ENCODE data around the gene KRTAP12-3. TPM values are rescaled to one million over a fixed set of nuclear protein-coding genes. Genes with fewer than 3 reads are reported as not detected.
A peak's percentile ranks its signal among the peaks of the same experiment; 100 is the strongest.

Gene KRTAP12-3
- total and polyA plus RNA-seq, 10 donors: not detected

DNA sequence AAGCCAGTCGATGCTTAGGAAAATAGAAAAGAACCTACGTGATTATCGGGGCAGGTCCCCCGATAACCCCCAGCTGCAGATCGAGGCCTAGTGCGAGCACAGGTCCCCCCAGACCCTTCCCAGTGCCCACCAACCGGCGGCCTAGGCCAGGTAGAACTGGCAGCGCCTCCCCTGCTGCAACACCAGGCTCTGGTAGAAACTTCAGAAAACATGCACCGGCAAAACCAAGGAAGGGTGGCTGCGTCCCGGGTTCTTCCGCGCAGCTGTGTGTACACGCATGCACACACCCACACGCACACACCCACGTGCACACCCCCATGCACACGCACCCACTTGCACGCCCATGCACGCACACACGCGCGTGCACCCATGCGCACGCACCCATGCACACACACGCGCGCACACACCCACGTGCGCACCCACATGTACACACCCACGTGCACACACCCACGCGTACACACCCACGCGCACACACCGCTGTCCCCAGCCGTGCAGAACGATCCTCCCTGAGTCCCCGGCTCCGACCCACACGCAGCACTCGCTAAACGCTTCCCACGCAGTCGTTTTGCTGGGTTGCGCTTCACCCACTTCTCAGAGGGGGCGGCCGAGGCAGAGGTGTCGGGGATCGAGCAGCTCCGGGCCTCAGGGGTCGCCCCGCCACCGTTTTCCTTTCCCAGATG, 48.4 kb downstream of the KRTAP12-3 start:
- peaks cover 0 to 17% (median 0%) of the 10 kb centered on the region in 8 donors for H3K9me3 ChIP-seq
- H3K27me3 ChIP-seq (replicated peaks in 1 of 7): peaks cover 8 to 100% (median 93%) of the 10 kb centered on the region in 7 donors
- intact Hi-C loops (cut with DNase I; ENCODE audit: low total_unique reads): no loop called here
- H3K4me3 ChIP-seq: peak overlapping the region in 1 of 8 donors; percentile 5
- H3K36me3 ChIP-seq: no peaks in the 10 kb centered on the region
- peak; percentile 55 for DNase-seq
- peaks cover 0 to 41% (median 18%) of the 10 kb centered on the region in 6 donors for H3K4me1 ChIP-seq
- TF ChIP-seq, protein P1, sequence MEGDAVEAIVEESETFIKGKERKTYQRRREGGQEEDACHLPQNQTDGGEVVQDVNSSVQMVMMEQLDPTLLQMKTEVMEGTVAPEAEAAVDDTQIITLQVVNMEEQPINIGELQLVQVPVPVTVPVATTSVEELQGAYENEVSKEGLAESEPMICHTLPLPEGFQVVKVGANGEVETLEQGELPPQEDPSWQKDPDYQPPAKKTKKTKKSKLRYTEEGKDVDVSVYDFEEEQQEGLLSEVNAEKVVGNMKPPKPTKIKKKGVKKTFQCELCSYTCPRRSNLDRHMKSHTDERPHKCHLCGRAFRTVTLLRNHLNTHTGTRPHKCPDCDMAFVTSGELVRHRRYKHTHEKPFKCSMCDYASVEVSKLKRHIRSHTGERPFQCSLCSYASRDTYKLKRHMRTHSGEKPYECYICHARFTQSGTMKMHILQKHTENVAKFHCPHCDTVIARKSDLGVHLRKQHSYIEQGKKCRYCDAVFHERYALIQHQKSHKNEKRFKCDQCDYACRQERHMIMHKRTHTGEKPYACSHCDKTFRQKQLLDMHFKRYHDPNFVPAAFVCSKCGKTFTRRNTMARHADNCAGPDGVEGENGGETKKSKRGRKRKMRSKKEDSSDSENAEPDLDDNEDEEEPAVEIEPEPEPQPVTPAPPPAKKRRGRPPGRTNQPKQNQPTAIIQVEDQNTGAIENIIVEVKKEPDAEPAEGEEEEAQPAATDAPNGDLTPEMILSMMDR (IDR thresholded peaks at IDR 0.05 in 8 of 11, conservative IDR thresholded peaks at IDR 0.05 in 3 of 11): no peak
- TF ChIP-seq POLR2AphosphoS5 (IDR thresholded peaks at IDR 0.05): no peak
- TF ChIP-seq POLR2A (IDR thresholded peaks at IDR 0.05): no peak
- no peak overlapping the region for H3K27ac ChIP-seq
- 10 to 25% (median 12%) methylated on average over 40 to 54 of the region's 54 CpGs for WGBS, 5 donors

DNA sequence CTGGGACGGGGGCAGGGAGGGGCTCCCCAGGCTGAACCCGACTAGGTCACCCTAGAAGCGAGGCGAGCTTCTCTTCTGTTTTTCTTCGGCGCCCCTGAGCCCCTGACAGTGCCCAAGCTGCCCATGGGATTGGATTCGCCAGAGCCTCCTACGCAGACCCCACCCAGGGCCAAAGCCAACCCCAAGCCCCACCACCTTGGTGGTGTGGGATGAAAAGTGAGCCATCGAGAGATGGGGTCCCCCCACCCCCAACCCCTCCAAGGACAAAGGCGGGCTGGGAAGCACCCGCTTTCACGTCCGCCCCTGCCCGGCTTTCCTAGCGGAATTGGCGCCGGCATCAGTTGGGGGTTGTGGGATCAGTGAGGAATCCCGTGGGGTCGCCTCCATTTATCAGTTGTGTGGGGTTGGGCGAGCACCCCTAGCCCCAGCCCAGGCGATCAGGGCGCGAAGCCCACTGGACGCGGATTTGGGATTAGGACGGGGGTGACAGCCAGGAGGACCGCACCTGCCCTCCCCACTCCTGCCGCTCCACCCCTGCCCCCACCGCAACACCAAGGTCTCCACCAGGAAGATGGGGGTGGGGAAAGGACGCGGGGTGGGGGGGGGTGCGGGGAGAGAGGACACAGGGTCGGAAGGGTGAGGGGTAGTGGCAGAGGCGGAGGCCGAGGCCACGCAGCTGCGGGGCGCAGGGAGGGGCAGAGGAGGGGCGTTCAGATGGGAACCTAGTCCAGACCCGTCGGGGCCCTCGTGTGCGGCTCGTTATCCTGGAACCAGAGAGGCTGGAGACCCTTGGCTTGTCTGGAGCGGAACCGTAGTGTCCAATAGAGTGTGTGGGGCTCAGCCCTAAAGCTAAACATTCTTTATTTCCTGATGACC, 49.2 kb downstream of the KRTAP12-3 start:
- H3K9me3 ChIP-seq: peaks cover 0 to 17% (median 0%) of the 10 kb centered on the region in 8 donors
- peaks cover 0 to 49% (median 24%) of the 10 kb centered on the region in 6 donors for H3K4me1 ChIP-seq
- no peaks in the 10 kb centered on the region for H3K36me3 ChIP-seq
- 9 to 12% (median 10%) methylated on average over 32 to 46 of the region's 46 CpGs for WGBS, 5 donors
- no peak for TF ChIP-seq POLR2A (IDR thresholded peaks at IDR 0.05)
- no peak for TF ChIP-seq POLR2AphosphoS5 (IDR thresholded peaks at IDR 0.05)
- TF ChIP-seq, protein P1 (IDR thresholded peaks at IDR 0.05 in 8 of 11, conservative IDR thresholded peaks at IDR 0.05 in 3 of 11): no peak
- intact Hi-C loops (cut with DNase I; ENCODE audit: low total_unique reads): no loop called here
- no peak overlapping the region for H3K27ac ChIP-seq
- no peak overlapping the region for H3K4me3 ChIP-seq
- peaks cover 12 to 100% (median 93%) of the 10 kb centered on the region in 7 donors for H3K27me3 ChIP-seq (replicated peaks in 1 of 7)
- no peak for DNase-seq

Small RNA genes lying within 50 kb of the gene (small RNA-seq; reads per million reads assigned to genes)
- gene KRTAP12-6P: 0 reads per million in 4 donors

Other genes starting within 250 kb of the KRTAP12-3 start
- 1 to 10 TPM; 1.3 to 4.9 (median 3.4) TPM for gene LRRC3, start 202.4 kb upstream of the KRTAP12-3 start, total RNA-seq
- gene LRRC3, start 202.4 kb upstream of the KRTAP12-3 start, polyA plus RNA-seq: under 1 TPM; 0.24 to 0.86 (median 0.26) TPM
- not detected for gene KRTAP10-1, start 117.7 kb upstream of the KRTAP12-3 start, total RNA-seq
- gene KRTAP10-1, start 117.7 kb upstream of the KRTAP12-3 start, polyA plus RNA-seq: not detected
- gene KRTAP10-2, start 106.4 kb upstream of the KRTAP12-3 start, total RNA-seq: not detected
- not detected for gene KRTAP10-2, start 106.4 kb upstream of the KRTAP12-3 start, polyA plus RNA-seq
- not detected for gene KRTAP10-3, start 99.1 kb upstream of the KRTAP12-3 start, total RNA-seq
- not detected for gene KRTAP10-3, start 99.1 kb upstream of the KRTAP12-3 start, polyA plus RNA-seq
- not detected for gene KRTAP10-4, start 84.2 kb upstream of the KRTAP12-3 start, total RNA-seq
- not detected for gene KRTAP10-4, start 84.2 kb upstream of the KRTAP12-3 start, polyA plus RNA-seq
- not detected for gene KRTAP10-5, start 77.3 kb upstream of the KRTAP12-3 start, total RNA-seq
- gene KRTAP10-5, start 77.3 kb upstream of the KRTAP12-3 start, polyA plus RNA-seq: not detected
- not detected for gene KRTAP10-6, start 65.4 kb upstream of the KRTAP12-3 start, total RNA-seq
- gene KRTAP10-6, start 65.4 kb upstream of the KRTAP12-3 start, polyA plus RNA-seq: not detected
- gene KRTAP10-7, start 57.3 kb upstream of the KRTAP12-3 start, total RNA-seq: not detected
- not detected for gene KRTAP10-7, start 57.3 kb upstream of the KRTAP12-3 start, polyA plus RNA-seq
- not detected for gene KRTAP10-8, start 45.9 kb upstream of the KRTAP12-3 start, total RNA-seq
- not detected for gene KRTAP10-8, start 45.9 kb upstream of the KRTAP12-3 start, polyA plus RNA-seq
- gene KRTAP10-9, start 30.8 kb upstream of the KRTAP12-3 start, total RNA-seq: not detected
- not detected for gene KRTAP10-9, start 30.8 kb upstream of the KRTAP12-3 start, polyA plus RNA-seq
- gene KRTAP10-10, start 20.6 kb upstream of the KRTAP12-3 start, total RNA-seq: not detected
- gene KRTAP10-10, start 20.6 kb upstream of the KRTAP12-3 start, polyA plus RNA-seq: not detected
- not detected for gene KRTAP10-11, start 11.5 kb upstream of the KRTAP12-3 start, total RNA-seq
- gene KRTAP10-11, start 11.5 kb upstream of the KRTAP12-3 start, polyA plus RNA-seq: not detected
- not detected for gene KRTAP12-4, start 3.3 kb upstream of the KRTAP12-3 start, total RNA-seq
- gene KRTAP12-4, start 3.3 kb upstream of the KRTAP12-3 start, polyA plus RNA-seq: not detected
- gene KRTAP12-2, start 9.0 kb downstream of the KRTAP12-3 start, total RNA-seq: not detected
- not detected for gene KRTAP12-2, start 9.0 kb downstream of the KRTAP12-3 start, polyA plus RNA-seq
- not detected for gene KRTAP12-1, start 24.2 kb downstream of the KRTAP12-3 start, total RNA-seq
- not detected for gene KRTAP12-1, start 24.2 kb downstream of the KRTAP12-3 start, polyA plus RNA-seq
- gene KRTAP10-12, start 39.2 kb downstream of the KRTAP12-3 start, total RNA-seq: not detected
- not detected for gene KRTAP10-12, start 39.2 kb downstream of the KRTAP12-3 start, polyA plus RNA-seq
- under 1 TPM in 1 of 7 donors, not detected in 6; 0.22 TPM for gene TSPEAR, start 53.6 kb downstream of the KRTAP12-3 start, total RNA-seq
- gene TSPEAR, start 53.6 kb downstream of the KRTAP12-3 start, polyA plus RNA-seq: under 1 TPM in 2 of 3 donors, not detected in 1; 0.02 to 0.03 TPM
- gene UBE2G2, start 143.9 kb downstream of the KRTAP12-3 start, total RNA-seq: 100 to 1,000 TPM in 3 of 7 donors, 10 to 100 TPM in 4; 81.1 to 125 (median 93.8) TPM
- gene UBE2G2, start 143.9 kb downstream of the KRTAP12-3 start, polyA plus RNA-seq: 10 to 100 TPM; 39.4 to 58.0 (median 46.9) TPM
- 100 to 1,000 TPM in 1 of 7 donors, 10 to 100 TPM in 6; 62.2 to 101 (median 68.6) TPM for gene SUMO3, start 160.1 kb downstream of the KRTAP12-3 start, total RNA-seq
- gene SUMO3, start 160.1 kb downstream of the KRTAP12-3 start, polyA plus RNA-seq: 10 to 100 TPM; 38.2 to 90.7 (median 57.9) TPM
- gene PTTG1IP, start 215.8 kb downstream of the KRTAP12-3 start, total RNA-seq: 100 to 1,000 TPM; 121 to 189 (median 165) TPM
- 10 to 100 TPM; 57.6 to 69.3 (median 64.9) TPM for gene PTTG1IP, start 215.8 kb downstream of the KRTAP12-3 start, polyA plus RNA-seq